B cell (primary cell): ENCODE data around the gene KIF21B. TPM values are rescaled to one million over a fixed set of nuclear protein-coding genes. Genes with fewer than 3 reads are reported as not detected.

ENCODE experiments used
- ATAC-seq: fragments of 200-7000 bp; cut with Tn5 transposase; one replicate; pipeline ENCODE4 v1.10.0; 2021; ENCODE audit warnings: low read depth, mild to moderate bottlenecking, moderate number of reproducible peaks, moderate library complexity
- CTCF ChIA-PET: fragments of 350-600 bp; sonication (Branson Sonifier 250); formaldehyde crosslinking; loops from one replicate; lab custom pipeline; 2021; ENCODE audit warnings: antibody characterized with exemption, inconsistent platforms; lab: Charles Lee
- POLR2A ChIA-PET: fragments of 350-600 bp; sonication (Branson Sonifier 250); formaldehyde crosslinking; loops from one replicate; lab custom pipeline; 2021; ENCODE audit warnings: antibody characterized with exemption; lab: Charles Lee
- DNase-seq: peaks from one replicate; pipeline ENCODE4 v3.0.0; 2013
- H2AFZ ChIP-seq: 2 replicates; pipeline ENCODE4 v1.6.1; 2012; ENCODE audit warnings: mild to moderate bottlenecking, low read depth, low read length; ENCODE audit not compliant: insufficient read depth, poor library complexity, severe bottlenecking
- H3K27ac ChIP-seq, 2 donors: 1 replicate in 1 of 2; 2 replicates in 1 of 2; pipeline ENCODE4 v1.5.1; 2012 to 2013; ENCODE audit warnings: low read length in 2 of 2, mild to moderate bottlenecking in 2 of 2, moderate library complexity in 1 of 2
- H3K27me3 ChIP-seq, 4 experiments: fragments of 200-600 bp in 1 of 4; sonication (generic) in 1 of 4; replicated peaks in 1 of 4; 1 replicate in 2 of 4; 2 replicates in 2 of 4; pipeline versions ENCODE4 v1.6.1 to v1.7.0; 2013 to 2016; ENCODE audit warnings: low read length in 3 of 4, mild to moderate bottlenecking in 2 of 4, mixed read lengths in 1 of 4, moderate library complexity in 1 of 4; ENCODE audit not compliant: insufficient read depth in 4 of 4, control insufficient read depth in 3 of 4; ENCODE audit errors: control extremely low read depth in 1 of 4
- H3K36me3 ChIP-seq, 2 experiments: replicated peaks in 1 of 2; 1 replicate in 1 of 2; 2 replicates in 1 of 2; pipeline versions ENCODE4 v1.6.1 to v1.7.1; 2013; ENCODE audit warnings: low read length in 1 of 2; ENCODE audit not compliant: insufficient read depth in 2 of 2, control insufficient read depth in 1 of 2; ENCODE audit errors: control extremely low read depth in 1 of 2, extremely low read depth in 1 of 2
- H3K4me1 ChIP-seq, 2 donors: fragments of 200-600 bp in 1 of 2; sonication (generic) in 1 of 2; 1 replicate in 1 of 2; 2 replicates in 1 of 2; pipeline versions ENCODE4 v1.5.1 to v1.6.1; 2013 to 2017; ENCODE audit warnings: low read length in 2 of 2; ENCODE audit not compliant: control insufficient read depth in 2 of 2, insufficient read depth in 2 of 2
- H3K4me2 ChIP-seq: replicated peaks from 2 replicates; pipeline ENCODE3; 2012; ENCODE audit warnings: mild to moderate bottlenecking, low read depth, low read length; ENCODE audit not compliant: poor library complexity, severe bottlenecking
- H3K4me3 ChIP-seq, 5 experiments: fragments of 200-600 bp in 1 of 5; sonication (generic) in 1 of 5; 1 replicate in 3 of 5; 2 replicates in 2 of 5; pipeline versions ENCODE4 v1.5.1 to v1.7.0; 2011 to 2016; ENCODE audit warnings: low read length in 4 of 5, mild to moderate bottlenecking in 4 of 5, low read depth in 2 of 5, control low read depth in 1 of 5, moderate library complexity in 1 of 5; ENCODE audit not compliant: insufficient read depth in 1 of 5; ENCODE audit errors: control extremely low read depth in 1 of 5, extremely low read depth in 1 of 5
- H3K79me2 ChIP-seq: fragments of 200-600 bp; sonication (generic); one replicate; pipeline ENCODE4 v1.6.0; 2016; ENCODE audit warnings: low read length; ENCODE audit not compliant: control insufficient read depth, insufficient read depth
- H3K9ac ChIP-seq: fragments of 200-600 bp; sonication (generic); 2 replicates; pipeline ENCODE4 v1.6.1; 2017; ENCODE audit warnings: mild to moderate bottlenecking, low read length, moderate library complexity
- H3K9me3 ChIP-seq, 3 donors: one replicate each; pipeline versions ENCODE4 v1.6.1 to v1.7.1; 2013; ENCODE audit warnings: low read length in 2 of 3; ENCODE audit not compliant: control insufficient read depth in 2 of 3, insufficient read depth in 1 of 3; ENCODE audit errors: control extremely low read depth in 1 of 3
- H4K20me1 ChIP-seq: 2 replicates; pipeline ENCODE4 v1.6.0; 2012; ENCODE audit warnings: mild to moderate bottlenecking, low read length; ENCODE audit not compliant: insufficient read depth, control insufficient read depth, poor library complexity, severe bottlenecking
- H3K27ac Mint-ChIP-seq: one replicate; pipeline ENCODE4 v1.8.0; 2021; ENCODE audit warnings: mixed read lengths
- H3K27me3 Mint-ChIP-seq: one replicate; pipeline ENCODE4 v1.8.0; 2021; ENCODE audit warnings: mixed read lengths
- H3K4me1 Mint-ChIP-seq: one replicate; pipeline ENCODE4 v1.8.0; 2021; ENCODE audit warnings: mixed read lengths
- H3K4me3 Mint-ChIP-seq: one replicate; pipeline ENCODE4 v1.8.0; 2021; ENCODE audit warnings: mixed read lengths
- H3K9me3 Mint-ChIP-seq: one replicate; pipeline ENCODE4 v1.8.0; 2022; ENCODE audit warnings: mixed read lengths; ENCODE audit not compliant: insufficient read depth
- CTCF ChIP-seq: fragments of 200-600 bp; IDR thresholded peaks from one replicate; pipeline ENCODE4 v1.8.0; 2022; ENCODE audit warnings: antibody characterized with exemption, mild to moderate bottlenecking
- EZH2 ChIP-seq: IDR thresholded peaks from 2 replicates; pipeline ENCODE4 v1.6.1; 2012; ENCODE audit warnings: borderline replicate concordance, low read depth, mild to moderate bottlenecking, moderate library complexity, low read length; ENCODE audit not compliant: insufficient read depth, poor library complexity, severe bottlenecking
- WGBS: methylation state at CpG from one replicate; pipeline ENCODE4 v1.1.5; 2013; ENCODE audit warnings: missing lambda C conversion rate; ENCODE audit not compliant: insufficient coverage; 5-methylcytosine and 5-hydroxymethylcytosine counted together
- intact Hi-C: fragments of 100-400 bp; cut with micrococcal nuclease; formaldehyde crosslinking; loops from one replicate; pipeline ENCODE4 v1.10.0; 2022
- polyA plus RNA-seq: library from polyadenylated mRNA; depleted of rRNA; stranded (reverse); fragments of >200 nt; gene quantifications from 2 replicates; pipeline ENCODE4 v1.2.3, GENCODE V29; 2012
- total RNA-seq, 2 donors: library from RNA; stranded (reverse); fragments of 120-200 nt in 1 of 2; gene quantifications; 1 replicate in 1 of 2; 2 replicates in 1 of 2; pipeline versions ENCODE4 v1.2.3 to v1.2.4, GENCODE V29; 2013 to 2022

Gene KIF21B
- total and polyA plus RNA-seq, 2 donors (not counting 1 experiment from before 2014, with no cell fraction given): 41.1 to 41.6 TPM

GRCh38 chr1:201017828-201018163 lies 5.7 kb downstream of the KIF21B start:
- peak overlapping the region; percentile 56 for H3K4me3 Mint-ChIP-seq
- ChIA-PET POLR2A (interaction anchor here (0.9 kb wide), 1 partner anchor 9 kb away, joined by 3 read pairs; no protein-coding TSS in a partner anchor), CTCF (interaction anchor here (0.6 to 10.5 kb wide), 5 partner anchors 9 to 395 kb away, joined by 3 to 83 read pairs (median 58); no protein-coding TSS in a partner anchor)
- no peak overlapping the region for H3K9ac ChIP-seq
- peaks cover 89 to 98% of the 10 kb centered on the region in 2 donors for H3K4me1 ChIP-seq
- TF ChIP-seq CTCF: no peak
- TF ChIP-seq EZH2: no peak
- H3K79me2 ChIP-seq: peaks cover 87% of the 10 kb centered on the region
- H3K27ac ChIP-seq: no peak overlapping the region
- H3K27ac Mint-ChIP-seq: peak overlapping the region; percentile 80
- peaks cover 0 to 13% of the 10 kb centered on the region in 2 experiments for H3K36me3 ChIP-seq
- peaks cover 88% of the 10 kb centered on the region for H3K4me1 Mint-ChIP-seq
- DNase-seq: no peak
- H4K20me1 ChIP-seq: peaks cover 63% of the 10 kb centered on the region
- no peaks in the 10 kb centered on the region for H3K27me3 ChIP-seq
- intact Hi-C loops: loop anchor here (10.0 kb wide), 1 partner anchor 713 kb away; no protein-coding TSS in a partner anchor
- H3K4me2 ChIP-seq: peak overlapping the region; percentile 94
- no peak overlapping the region for H2AFZ ChIP-seq
- H3K9me3 ChIP-seq: no peaks in the 10 kb centered on the region
- ATAC-seq: no peak
- H3K27me3 Mint-ChIP-seq: no peaks in the 10 kb centered on the region
- no peaks in the 10 kb centered on the region for H3K9me3 Mint-ChIP-seq
- H3K4me3 ChIP-seq: no peak overlapping the region
- WGBS: no CpG with 5 or more reads among the region's 2 CpGs

- POLR2A ChIA-PET: interaction anchor here (0.9 kb wide), 1 partner anchor 9 kb away, joined by 3 read pairs; no protein-coding TSS in a partner anchor
- Histone ChIP-seq H3K27me3 (no peaks in the 10 kb centered on the region), H3K79me2 (peaks cover 87% of the 10 kb centered on the region), H4K20me1 (peaks cover 64% of the 10 kb centered on the region), H3K36me3 (peaks cover 0 to 18% of the 10 kb centered on the region in 2 experiments), H2AFZ (no peak overlapping the region), H3K9me3 (no peaks in the 10 kb centered on the region), H3K9ac (no peak overlapping the region), H3K4me1 (peaks cover 83 to 91% of the 10 kb centered on the region in 2 donors), H3K4me2 (peak overlapping the region; percentile 94), H3K4me3 (peak overlapping the region in 1 of 5 experiments; percentile 20), H3K27ac (no peak overlapping the region)
- CTCF ChIA-PET: interaction anchor here (0.6 to 10.5 kb wide), 6 partner anchors 9 to 395 kb away, joined by 3 to 83 read pairs (median 34); no protein-coding TSS in a partner anchor
- Mint-ChIP-seq H3K4me1 (peaks cover 87% of the 10 kb centered on the region), H3K27ac (peak overlapping the region; percentile 56), H3K27me3 (no peaks in the 10 kb centered on the region), H3K4me3 (peak overlapping the region; percentile 56), H3K9me3 (no peaks in the 10 kb centered on the region)
- intact Hi-C loops: loop anchor here (10.0 kb wide), 1 partner anchor 712 kb away; no protein-coding TSS in a partner anchor
- peak; percentile 75 for DNase-seq
- WGBS: 44% methylated on average over 9 of the region's 9 CpGs
- TF ChIP-seq CTCF (no peak), EZH2 (no peak)
- peak; percentile 62 for ATAC-seq
Observed at GRCh38 chr1:201016943-201017827, 6.3 kb downstream of the KIF21B start.
